ENCODE measurements around the gene USH1C. TPM values are rescaled to one million over a fixed set of nuclear protein-coding genes. Genes with fewer than 3 reads are reported as not detected.

Gene USH1C
- total RNA-seq, 2 experiments from 2014 or later: not detected

- no peaks in the 10 kb centered on the region for H3K4me1 Mint-ChIP-seq (ENCODE audit: low read depth)
- ChIA-PET CTCF (no interaction called here), POLR2A (no interaction called here)
- peaks cover 14% of the 10 kb centered on the region for H3K27me3 Mint-ChIP-seq (ENCODE audit: low read depth)
- H3K4me3 Mint-ChIP-seq: no peak overlapping the region
- no peak for ATAC-seq
- no peak overlapping the region for H3K27ac Mint-ChIP-seq
- no peaks in the 10 kb centered on the region for H3K9me3 Mint-ChIP-seq (ENCODE audit: insufficient read depth)
- DNase-seq: no peak
- no peaks in the 10 kb centered on the region for H3K36me3 Mint-ChIP-seq (ENCODE audit: low read depth)
Measured at GRCh38 chr11:17578296-17578695, 34.1 kb upstream of the USH1C start.

GRCh38 chr11:17575431-17576425 is 31.5 kb upstream of the USH1C start:
- DNase-seq: no peak
- Mint-ChIP-seq H3K4me3 (no peak overlapping the region), H3K27me3 (ENCODE audit: low read depth) (peaks cover 8% of the 10 kb centered on the region), H3K4me1 (ENCODE audit: low read depth) (peaks cover 5% of the 10 kb centered on the region), H3K36me3 (ENCODE audit: low read depth) (no peaks in the 10 kb centered on the region), H3K27ac (no peak overlapping the region), H3K9me3 (ENCODE audit: insufficient read depth) (no peaks in the 10 kb centered on the region)
- no peak for ATAC-seq
- POLR2A ChIA-PET: no interaction called here
- CTCF ChIA-PET: interaction anchor here (0.9 to 1.4 kb wide), 2 partner anchors 13 to 23 kb away, joined by 4 read pairs; no protein-coding TSS in a partner anchor

DNA sequence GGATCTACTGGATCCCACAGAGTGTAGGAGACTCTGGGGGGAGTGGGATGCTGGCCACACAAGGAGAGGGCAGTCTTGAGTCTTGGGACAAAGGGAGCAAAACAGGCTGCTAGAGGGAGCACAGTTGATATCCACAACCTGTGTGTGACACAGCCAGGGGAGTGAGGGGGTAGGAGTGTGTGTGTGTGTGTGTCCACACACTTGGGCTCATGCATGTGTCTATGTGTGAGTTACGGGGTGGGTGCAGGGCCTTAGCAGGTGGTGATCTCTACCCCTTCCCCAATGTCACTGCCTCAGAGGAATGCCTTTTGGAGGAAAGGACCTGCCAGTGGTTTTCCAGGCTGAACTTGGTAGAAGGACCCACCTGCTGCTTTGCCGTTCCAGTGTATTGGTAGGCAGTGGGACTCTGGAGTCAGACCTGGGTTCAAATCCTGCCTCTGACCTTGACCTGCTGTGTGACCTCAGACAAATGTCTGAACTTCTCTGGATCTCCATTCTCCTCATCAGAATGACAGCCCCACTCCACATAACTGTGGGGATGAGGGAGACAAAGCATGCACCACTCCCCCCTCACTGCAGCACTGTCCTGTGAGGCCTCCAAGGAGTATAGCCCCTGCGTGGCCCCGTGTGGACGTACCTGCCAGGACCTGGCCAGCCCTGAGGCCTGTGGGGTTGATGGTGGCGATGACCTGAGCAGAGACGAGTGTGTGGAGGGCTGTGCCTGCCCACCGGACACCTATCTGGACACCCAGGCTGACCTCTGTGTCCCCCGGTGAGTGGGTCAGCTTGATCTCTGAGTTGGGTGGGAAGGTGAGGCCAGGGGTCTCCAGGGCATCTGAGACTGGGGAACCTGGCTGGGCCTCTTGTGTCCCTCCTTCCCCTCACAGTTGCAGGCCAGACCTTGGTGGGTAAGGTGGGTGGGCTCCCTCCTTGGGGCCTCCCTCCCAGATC is 30.2 kb upstream of the USH1C start:
- Mint-ChIP-seq H3K4me1 (ENCODE audit: low read depth) (peaks cover 5% of the 10 kb centered on the region), H3K27ac (no peak overlapping the region), H3K27me3 (ENCODE audit: low read depth) (peaks cover 4% of the 10 kb centered on the region), H3K36me3 (ENCODE audit: low read depth) (no peaks in the 10 kb centered on the region), H3K4me3 (no peak overlapping the region), H3K9me3 (ENCODE audit: insufficient read depth) (no peaks in the 10 kb centered on the region)
- POLR2A ChIA-PET: no interaction called here
- CTCF ChIA-PET: no interaction called here
- DNase-seq (no peak), ATAC-seq (no peak)

DNA sequence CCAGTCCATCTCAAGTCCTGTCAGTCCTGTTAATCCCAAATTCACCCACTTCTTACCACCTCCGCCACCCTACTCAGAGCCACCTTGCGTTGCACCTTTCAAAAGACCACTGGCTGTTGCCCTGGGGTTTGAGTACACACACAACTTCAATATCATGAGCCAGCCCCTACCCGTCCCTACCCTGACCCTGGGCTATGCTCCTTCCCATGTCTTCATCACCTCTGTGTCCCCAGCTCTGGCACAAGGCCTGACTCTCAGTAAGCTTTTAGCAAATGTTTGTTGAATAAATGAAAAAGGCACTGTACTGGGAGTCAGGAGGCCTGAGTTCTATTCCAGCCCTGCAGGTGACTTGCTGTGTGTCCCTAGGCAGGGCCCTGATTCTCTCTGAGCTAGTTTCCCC is 29.3 kb upstream of the USH1C start:
- no peaks in the 10 kb centered on the region for H3K9me3 Mint-ChIP-seq (ENCODE audit: insufficient read depth)
- no peak overlapping the region for H3K27ac Mint-ChIP-seq
- no peaks in the 10 kb centered on the region for H3K36me3 Mint-ChIP-seq (ENCODE audit: low read depth)
- H3K4me3 Mint-ChIP-seq: no peak overlapping the region
- DNase-seq (no peak), ATAC-seq (no peak)
- H3K4me1 Mint-ChIP-seq (ENCODE audit: low read depth): peaks cover 12% of the 10 kb centered on the region
- peaks cover 4% of the 10 kb centered on the region for H3K27me3 Mint-ChIP-seq (ENCODE audit: low read depth)
- POLR2A ChIA-PET: no interaction called here
- CTCF ChIA-PET: no interaction called here

DNA sequence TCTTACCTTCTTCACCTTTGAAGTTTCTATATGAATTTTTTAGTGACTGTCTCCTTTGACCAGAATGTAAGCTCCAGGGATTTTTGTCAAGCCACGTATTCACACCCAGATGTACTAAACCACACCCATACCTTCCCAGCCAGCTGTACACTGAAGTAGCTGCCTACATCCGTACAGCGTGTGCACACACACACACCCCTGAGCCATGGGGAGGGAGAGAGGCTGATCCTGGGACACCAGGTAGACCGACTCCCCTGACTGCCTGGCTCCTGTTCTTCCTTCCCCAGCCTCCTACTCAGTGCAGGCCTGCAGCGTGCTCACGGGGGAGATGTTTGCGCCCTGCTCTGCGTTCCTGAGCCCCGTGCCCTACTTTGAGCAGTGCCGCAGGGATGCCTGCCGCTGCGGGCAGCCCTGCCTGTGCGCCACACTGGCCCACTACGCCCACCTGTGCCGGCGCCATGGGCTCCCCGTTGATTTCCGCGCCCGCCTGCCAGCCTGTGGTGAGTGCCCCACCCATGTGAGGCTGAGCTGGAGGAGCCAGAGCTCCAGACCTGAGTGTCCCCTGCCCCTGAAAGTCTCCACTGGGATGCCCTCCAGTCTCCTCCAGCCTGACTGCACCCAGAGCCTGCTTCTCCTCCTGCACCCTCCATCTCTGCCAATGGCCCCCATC is 28.7 kb upstream of the USH1C start:
- H3K4me3 Mint-ChIP-seq: no peak overlapping the region
- ChIA-PET CTCF (no interaction called here), POLR2A (no interaction called here)
- H3K36me3 Mint-ChIP-seq (ENCODE audit: low read depth): no peaks in the 10 kb centered on the region
- H3K9me3 Mint-ChIP-seq (ENCODE audit: insufficient read depth): no peaks in the 10 kb centered on the region
- peaks cover 4% of the 10 kb centered on the region for H3K27me3 Mint-ChIP-seq (ENCODE audit: low read depth)
- DNase-seq (no peak), ATAC-seq (no peak)
- peaks cover 16% of the 10 kb centered on the region for H3K4me1 Mint-ChIP-seq (ENCODE audit: low read depth)
- H3K27ac Mint-ChIP-seq: no peak overlapping the region

- no peak overlapping the region for H3K27ac Mint-ChIP-seq
- ChIA-PET CTCF (no interaction called here), POLR2A (no interaction called here)
- H3K27me3 Mint-ChIP-seq (ENCODE audit: low read depth): peaks cover 4% of the 10 kb centered on the region
- DNase-seq: no peak
- no peak overlapping the region for H3K4me3 Mint-ChIP-seq
- no peaks in the 10 kb centered on the region for H3K36me3 Mint-ChIP-seq (ENCODE audit: low read depth)
- no peaks in the 10 kb centered on the region for H3K9me3 Mint-ChIP-seq (ENCODE audit: insufficient read depth)
- ATAC-seq: peak; percentile 51
- H3K4me1 Mint-ChIP-seq (ENCODE audit: low read depth): peaks cover 16% of the 10 kb centered on the region
Measured at GRCh38 chr11:17572359-17572690, 28.1 kb upstream of the USH1C start.

GRCh38 chr11:17571431-17572358 is 27.5 kb upstream of the USH1C start:
- Mint-ChIP-seq H3K27ac (no peak overlapping the region), H3K36me3 (ENCODE audit: low read depth) (no peaks in the 10 kb centered on the region), H3K27me3 (ENCODE audit: low read depth) (peaks cover 4% of the 10 kb centered on the region), H3K4me1 (ENCODE audit: low read depth) (peaks cover 16% of the 10 kb centered on the region), H3K9me3 (ENCODE audit: insufficient read depth) (no peaks in the 10 kb centered on the region), H3K4me3 (no peak overlapping the region)
- ChIA-PET POLR2A (no interaction called here), CTCF (no interaction called here)
- no peak for ATAC-seq
- DNase-seq: no peak

- H3K4me1 Mint-ChIP-seq (ENCODE audit: low read depth): peaks cover 16% of the 10 kb centered on the region
- peaks cover 4% of the 10 kb centered on the region for H3K27me3 Mint-ChIP-seq (ENCODE audit: low read depth)
- peak; percentile 33 for ATAC-seq
- H3K36me3 Mint-ChIP-seq (ENCODE audit: low read depth): no peaks in the 10 kb centered on the region
- POLR2A ChIA-PET: no interaction called here
- H3K27ac Mint-ChIP-seq: no peak overlapping the region
- no peaks in the 10 kb centered on the region for H3K9me3 Mint-ChIP-seq (ENCODE audit: insufficient read depth)
- no peak for DNase-seq
- CTCF ChIA-PET: no interaction called here
- no peak overlapping the region for H3K4me3 Mint-ChIP-seq
Measured at GRCh38 chr11:17570034-17570433, 25.8 kb upstream of the USH1C start.

DNA sequence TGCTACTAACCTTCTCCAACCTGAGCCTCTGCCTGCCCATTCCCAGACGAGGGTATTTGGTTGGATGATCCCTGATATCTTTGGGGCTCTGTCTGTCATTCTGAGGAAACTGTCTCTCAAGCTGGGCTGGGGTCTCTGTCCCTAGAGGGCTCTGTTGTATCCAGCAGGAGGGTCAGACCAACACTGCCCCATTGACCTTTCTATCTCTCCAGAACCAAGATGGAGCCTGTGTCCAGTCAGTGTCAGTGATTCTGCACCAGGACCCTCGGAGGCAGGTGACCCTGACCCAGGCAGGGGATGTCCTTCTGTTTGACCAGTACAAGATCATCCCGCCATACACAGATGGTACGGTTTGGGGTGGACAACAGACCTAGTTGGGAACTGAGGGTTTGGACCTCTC is 24.7 kb upstream of the USH1C start:
- Mint-ChIP-seq H3K36me3 (ENCODE audit: low read depth) (no peaks in the 10 kb centered on the region), H3K4me1 (ENCODE audit: low read depth) (peaks cover 16% of the 10 kb centered on the region), H3K27ac (peak overlapping the region; percentile 10), H3K9me3 (ENCODE audit: insufficient read depth) (no peaks in the 10 kb centered on the region), H3K4me3 (no peak overlapping the region), H3K27me3 (ENCODE audit: low read depth) (peaks cover 4% of the 10 kb centered on the region)
- POLR2A ChIA-PET: no interaction called here
- DNase-seq: no peak
- CTCF ChIA-PET: no interaction called here
- ATAC-seq: no peak

DNA sequence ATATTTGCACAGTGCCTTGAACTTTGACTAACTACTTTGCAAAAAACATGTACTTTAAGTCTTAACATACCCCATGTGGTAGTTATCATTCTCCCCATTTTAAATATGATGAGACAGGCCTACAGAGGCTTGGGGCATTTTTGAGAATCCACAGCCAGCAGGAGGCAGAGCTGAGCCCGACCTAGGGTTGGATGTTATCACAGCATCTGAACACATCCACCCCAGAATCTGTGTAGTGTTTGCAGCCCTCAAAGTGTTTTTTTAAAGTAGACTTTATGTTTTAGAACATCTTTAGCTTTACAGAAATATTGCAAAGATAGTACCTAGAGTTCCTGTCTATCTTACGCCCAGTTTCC is 20.4 kb upstream of the USH1C start:
- no peak overlapping the region for H3K27ac Mint-ChIP-seq
- H3K9me3 Mint-ChIP-seq (ENCODE audit: insufficient read depth): no peaks in the 10 kb centered on the region
- no peak overlapping the region for H3K4me3 Mint-ChIP-seq
- no peak for DNase-seq
- peaks cover 11% of the 10 kb centered on the region for H3K4me1 Mint-ChIP-seq (ENCODE audit: low read depth)
- ChIA-PET CTCF (interaction anchor here (0.7 to 1.9 kb wide), 2 partner anchors 34 to 701 kb away, joined by 3 to 8 read pairs; no protein-coding TSS in a partner anchor), POLR2A (no interaction called here)
- no peak for ATAC-seq
- no peaks in the 10 kb centered on the region for H3K36me3 Mint-ChIP-seq (ENCODE audit: low read depth)
- H3K27me3 Mint-ChIP-seq (ENCODE audit: low read depth): no peaks in the 10 kb centered on the region

All from activated CD8-positive, alpha-beta T cell treated with anti-CD3 and anti-CD28 coated beads, Interleukin-2, amount 10 ng/mL, durations not matched to agents 7 days and 5 days (primary cell).